HL-60 (cell line): ENCODE results near the gene RBMS2.

Experiments
- CTCF ChIP-seq: IDR thresholded peaks from one replicate; pipeline ENCODE4 v1.5.1; 2011; ENCODE audit warnings: low read length, control low read depth, inconsistent platforms; ENCODE audit not compliant: insufficient read depth
- REST ChIP-seq: IDR thresholded peaks from 2 replicates; pipeline ENCODE4 v1.6.1; 2012; ENCODE audit warnings: low read depth; ENCODE audit not compliant: insufficient replicate concordance

DNA sequence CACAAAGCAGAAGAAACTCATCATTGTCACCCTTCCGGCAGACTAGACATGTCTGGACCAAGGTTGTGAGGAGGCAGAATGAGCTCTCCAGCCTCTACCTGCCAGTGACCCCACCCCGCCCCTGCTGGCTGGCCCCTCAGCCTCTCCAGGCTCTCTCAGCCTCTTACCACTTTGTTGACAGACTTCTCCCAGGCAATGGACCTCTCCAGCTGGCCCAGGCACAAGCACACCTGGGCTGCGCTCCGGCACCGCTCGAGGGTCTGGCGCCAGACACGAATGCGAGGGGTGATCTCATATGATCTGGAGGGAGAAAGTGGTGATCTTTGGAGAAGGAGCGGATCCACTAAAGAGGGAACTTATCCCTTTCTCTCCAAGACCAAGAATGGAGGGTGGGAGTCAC is 78.2 kb downstream of the RBMS2 start:
- TF ChIP-seq CTCF (no peak), REST (no peak)
